ENCODE data around the gene VHLL.

- TF ChIP-seq, protein P1, sequence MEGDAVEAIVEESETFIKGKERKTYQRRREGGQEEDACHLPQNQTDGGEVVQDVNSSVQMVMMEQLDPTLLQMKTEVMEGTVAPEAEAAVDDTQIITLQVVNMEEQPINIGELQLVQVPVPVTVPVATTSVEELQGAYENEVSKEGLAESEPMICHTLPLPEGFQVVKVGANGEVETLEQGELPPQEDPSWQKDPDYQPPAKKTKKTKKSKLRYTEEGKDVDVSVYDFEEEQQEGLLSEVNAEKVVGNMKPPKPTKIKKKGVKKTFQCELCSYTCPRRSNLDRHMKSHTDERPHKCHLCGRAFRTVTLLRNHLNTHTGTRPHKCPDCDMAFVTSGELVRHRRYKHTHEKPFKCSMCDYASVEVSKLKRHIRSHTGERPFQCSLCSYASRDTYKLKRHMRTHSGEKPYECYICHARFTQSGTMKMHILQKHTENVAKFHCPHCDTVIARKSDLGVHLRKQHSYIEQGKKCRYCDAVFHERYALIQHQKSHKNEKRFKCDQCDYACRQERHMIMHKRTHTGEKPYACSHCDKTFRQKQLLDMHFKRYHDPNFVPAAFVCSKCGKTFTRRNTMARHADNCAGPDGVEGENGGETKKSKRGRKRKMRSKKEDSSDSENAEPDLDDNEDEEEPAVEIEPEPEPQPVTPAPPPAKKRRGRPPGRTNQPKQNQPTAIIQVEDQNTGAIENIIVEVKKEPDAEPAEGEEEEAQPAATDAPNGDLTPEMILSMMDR (optimal IDR thresholded peaks at IDR 0.05 in 1 of 3, IDR thresholded peaks at IDR 0.05 in 1 of 3, conservative IDR thresholded peaks at IDR 0.05 in 1 of 3; ENCODE audit: extremely low read depth in 1 of 3, insufficient read depth in 2 of 3, low read length in 3 of 3) = no peak
- no peak for TF ChIP-seq EZH2 (IDR thresholded peaks at IDR 0.05; ENCODE audit: low read length)
Observed at GRCh38 chr1:156338180-156338976, 39.3 kb upstream of the VHLL start, which contains the start of the genes CCT3 and TSACC.

Data from keratinocyte (primary cell).